ENCODE results near the gene ASXL1. TPM values are rescaled to one million over a fixed set of nuclear protein-coding genes. Genes with fewer than 3 reads are reported as not detected.

Gene ASXL1
- total and polyA plus RNA-seq, 10 of the 15 experiments (the other 5 are each of a cell fraction or from before 2014, with no cell fraction given): 11.0 to 87.6 (median 56.8) TPM

DNA sequence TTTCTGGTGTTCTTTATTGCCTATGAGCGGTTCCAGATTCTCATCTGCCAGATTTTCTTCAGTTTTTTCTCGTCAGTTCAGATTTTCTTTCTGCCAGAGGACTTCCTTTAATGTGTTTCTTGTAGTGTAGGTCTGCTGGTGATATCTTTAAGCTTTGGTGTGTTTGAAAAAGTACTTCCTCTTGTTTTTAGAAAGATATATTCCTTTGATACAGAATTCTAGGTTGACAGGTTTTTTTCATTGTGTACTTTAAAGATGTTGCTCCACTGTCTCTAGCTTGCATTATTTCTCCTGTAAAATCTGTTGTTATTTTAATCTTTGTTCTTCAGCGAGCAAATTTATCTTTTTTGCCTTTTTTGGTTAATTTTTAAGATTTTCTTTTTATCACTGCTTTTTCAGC lies 36.9 kb downstream of the ASXL1 start:
- 65% methylated on average over 3 of the region's 3 CpGs for WGBS (ENCODE audit: insufficient coverage, insufficient replicate concordance, low lambda C conversion rate, missing lambda C conversion rate)
- DNase-seq (ENCODE audit: low read depth, low spot score) (no peak), FAIRE-seq (no peak), ATAC-seq (no peak)
- Histone ChIP-seq H3K36me3 (ENCODE audit: control insufficient read depth in 2 of 2, insufficient read depth in 2 of 2, low read length in 1 of 2) (peaks cover 0 to 7% of the 10 kb centered on the region in 2 experiments; a peak in 1 of 4 replicates), H3K27ac (ENCODE audit: control insufficient read depth, insufficient read depth) (no peak overlapping the region), H3K4me3 (no peak overlapping the region), H3K27me3 (replicated peaks in 1 of 2; ENCODE audit: control insufficient read depth in 2 of 2, insufficient read depth in 2 of 2, low read length in 1 of 2) (no peaks in the 10 kb centered on the region), H2AFZ (ENCODE audit: control insufficient read depth, low read depth, low read length) (no peak overlapping the region), H4K20me1 (ENCODE audit: control insufficient read depth, insufficient read depth) (no peaks in the 10 kb centered on the region), H3K79me2 (ENCODE audit: control insufficient read depth, insufficient read depth, low read length) (peaks cover 13% of the 10 kb centered on the region), H3K9me3 (replicated peaks; ENCODE audit: control insufficient read depth, insufficient read depth, low read length) (no peaks in the 10 kb centered on the region; the same call in 2 of the 3 replicates), H3K4me2 (ENCODE audit: control insufficient read depth, insufficient read depth) (no peak overlapping the region), H3K4me1 (ENCODE audit: control insufficient read depth, insufficient read depth, low read length) (no peaks in the 10 kb centered on the region), H3K9ac (ENCODE audit: control insufficient read depth, insufficient read depth, low read length) (no peak overlapping the region)
- ChIA-PET POLR2A (interaction anchor here (0.6 kb wide), 1 partner anchor 16 kb away, joined by 3 read pairs; no protein-coding TSS in a partner anchor), CTCF (interaction anchor here (1.3 kb wide), 1 partner anchor 9 kb away, joined by 4 read pairs; no protein-coding TSS in a partner anchor), SMC1A (ENCODE audit: uncharacterized antibody, unreplicated experiment) (interaction anchor here (1.2 kb wide), 2 partner anchors 21 to 109 kb away, joined by 3 to 4 read pairs; no protein-coding TSS in a partner anchor), RAD21 (ENCODE audit: unreplicated experiment) (no interaction called here)
- BruUV-seq (replicated peaks): no TSS peak
- intact Hi-C loops (cut with micrococcal nuclease; ENCODE audit: unreplicated experiment): no loop called here
- in situ Hi-C loops (cut with MboI): no loop called here
- TF ChIP-seq CEBPB (IDR thresholded peaks at IDR 0.05; ENCODE audit: borderline replicate concordance in 1 of 2, low read depth in 2 of 2, low read length in 2 of 2): no peak
- no peak for TF ChIP-seq FOXK2 (IDR thresholded peaks at IDR 0.05)
- no peak for TF ChIP-seq ATF7 (IDR thresholded peaks at IDR 0.05; ENCODE audit: low read depth)
- no peak for TF ChIP-seq BACH1 (IDR thresholded peaks at IDR 0.05; ENCODE audit: borderline replicate concordance)
- TF ChIP-seq SREBF1 (IDR thresholded peaks at IDR 0.05; ENCODE audit: low read length): no peak
- TF ChIP-seq STAT1 (conservative IDR thresholded peaks at IDR 0.05): no peak
- no peak for TF ChIP-seq FOXM1 (IDR thresholded peaks at IDR 0.05; ENCODE audit: low read depth, low read length)
- TF ChIP-seq, protein P1, sequence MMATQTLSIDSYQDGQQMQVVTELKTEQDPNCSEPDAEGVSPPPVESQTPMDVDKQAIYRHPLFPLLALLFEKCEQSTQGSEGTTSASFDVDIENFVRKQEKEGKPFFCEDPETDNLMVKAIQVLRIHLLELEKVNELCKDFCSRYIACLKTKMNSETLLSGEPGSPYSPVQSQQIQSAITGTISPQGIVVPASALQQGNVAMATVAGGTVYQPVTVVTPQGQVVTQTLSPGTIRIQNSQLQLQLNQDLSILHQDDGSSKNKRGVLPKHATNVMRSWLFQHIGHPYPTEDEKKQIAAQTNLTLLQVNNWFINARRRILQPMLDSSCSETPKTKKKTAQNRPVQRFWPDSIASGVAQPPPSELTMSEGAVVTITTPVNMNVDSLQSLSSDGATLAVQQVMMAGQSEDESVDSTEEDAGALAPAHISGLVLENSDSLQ (IDR thresholded peaks at IDR 0.05): no peak
- TF ChIP-seq PAX8 (IDR thresholded peaks at IDR 0.05): no peak
- TF ChIP-seq SMARCA5 (IDR thresholded peaks at IDR 0.05): no peak
- TF ChIP-seq CHD1 (IDR thresholded peaks at IDR 0.05; ENCODE audit: low read depth, low read length): no peak
- no peak for TF ChIP-seq TAF1 (IDR thresholded peaks at IDR 0.05; ENCODE audit: borderline replicate concordance, low read depth, low read length)
- no peak for TF ChIP-seq KDM1A (IDR thresholded peaks at IDR 0.05; ENCODE audit: borderline replicate concordance)
- TF ChIP-seq PAX5 (IDR thresholded peaks at IDR 0.05; ENCODE audit: borderline replicate concordance, low read depth, low read length): no peak
- TF ChIP-seq, protein P2, sequence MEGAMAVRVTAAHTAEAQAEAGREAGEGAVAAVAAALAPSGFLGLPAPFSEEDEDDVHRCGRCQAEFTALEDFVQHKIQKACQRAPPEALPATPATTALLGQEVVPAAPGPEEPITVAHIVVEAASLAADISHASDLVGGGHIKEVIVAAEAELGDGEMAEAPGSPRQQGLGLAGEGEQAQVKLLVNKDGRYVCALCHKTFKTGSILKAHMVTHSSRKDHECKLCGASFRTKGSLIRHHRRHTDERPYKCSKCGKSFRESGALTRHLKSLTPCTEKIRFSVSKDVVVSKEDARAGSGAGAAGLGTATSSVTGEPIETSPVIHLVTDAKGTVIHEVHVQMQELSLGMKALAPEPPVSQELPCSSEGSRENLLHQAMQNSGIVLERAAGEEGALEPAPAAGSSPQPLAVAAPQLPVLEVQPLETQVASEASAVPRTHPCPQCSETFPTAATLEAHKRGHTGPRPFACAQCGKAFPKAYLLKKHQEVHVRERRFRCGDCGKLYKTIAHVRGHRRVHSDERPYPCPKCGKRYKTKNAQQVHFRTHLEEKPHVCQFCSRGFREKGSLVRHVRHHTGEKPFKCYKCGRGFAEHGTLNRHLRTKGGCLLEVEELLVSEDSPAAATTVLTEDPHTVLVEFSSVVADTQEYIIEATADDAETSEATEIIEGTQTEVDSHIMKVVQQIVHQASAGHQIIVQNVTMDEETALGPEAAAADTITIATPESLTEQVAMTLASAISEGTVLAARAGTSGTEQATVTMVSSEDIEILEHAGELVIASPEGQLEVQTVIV (IDR thresholded peaks at IDR 0.05; ENCODE audit: borderline replicate concordance, partially characterized antibody): no peak
- TF ChIP-seq, protein P3, sequence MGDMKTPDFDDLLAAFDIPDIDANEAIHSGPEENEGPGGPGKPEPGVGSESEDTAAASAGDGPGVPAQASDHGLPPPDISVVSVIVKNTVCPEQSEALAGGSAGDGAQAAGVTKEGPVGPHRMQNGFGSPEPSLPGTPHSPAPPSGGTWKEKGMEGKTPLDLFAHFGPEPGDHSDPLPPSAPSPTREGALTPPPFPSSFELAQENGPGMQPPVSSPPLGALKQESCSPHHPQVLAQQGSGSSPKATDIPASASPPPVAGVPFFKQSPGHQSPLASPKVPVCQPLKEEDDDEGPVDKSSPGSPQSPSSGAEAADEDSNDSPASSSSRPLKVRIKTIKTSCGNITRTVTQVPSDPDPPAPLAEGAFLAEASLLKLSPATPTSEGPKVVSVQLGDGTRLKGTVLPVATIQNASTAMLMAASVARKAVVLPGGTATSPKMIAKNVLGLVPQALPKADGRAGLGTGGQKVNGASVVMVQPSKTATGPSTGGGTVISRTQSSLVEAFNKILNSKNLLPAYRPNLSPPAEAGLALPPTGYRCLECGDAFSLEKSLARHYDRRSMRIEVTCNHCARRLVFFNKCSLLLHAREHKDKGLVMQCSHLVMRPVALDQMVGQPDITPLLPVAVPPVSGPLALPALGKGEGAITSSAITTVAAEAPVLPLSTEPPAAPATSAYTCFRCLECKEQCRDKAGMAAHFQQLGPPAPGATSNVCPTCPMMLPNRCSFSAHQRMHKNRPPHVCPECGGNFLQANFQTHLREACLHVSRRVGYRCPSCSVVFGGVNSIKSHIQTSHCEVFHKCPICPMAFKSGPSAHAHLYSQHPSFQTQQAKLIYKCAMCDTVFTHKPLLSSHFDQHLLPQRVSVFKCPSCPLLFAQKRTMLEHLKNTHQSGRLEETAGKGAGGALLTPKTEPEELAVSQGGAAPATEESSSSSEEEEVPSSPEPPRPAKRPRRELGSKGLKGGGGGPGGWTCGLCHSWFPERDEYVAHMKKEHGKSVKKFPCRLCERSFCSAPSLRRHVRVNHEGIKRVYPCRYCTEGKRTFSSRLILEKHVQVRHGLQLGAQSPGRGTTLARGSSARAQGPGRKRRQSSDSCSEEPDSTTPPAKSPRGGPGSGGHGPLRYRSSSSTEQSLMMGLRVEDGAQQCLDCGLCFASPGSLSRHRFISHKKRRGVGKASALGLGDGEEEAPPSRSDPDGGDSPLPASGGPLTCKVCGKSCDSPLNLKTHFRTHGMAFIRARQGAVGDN (IDR thresholded peaks at IDR 0.05): no peak
- no peak for TF ChIP-seq NFIC (IDR thresholded peaks at IDR 0.05; ENCODE audit: low read depth, low read length)
